Amniotic epithelial cell (primary cell): ENCODE results near the gene PPFIBP2.

Experiments used
- DNase-seq: peaks from one replicate; pipeline ENCODE4 v3.0.0-alpha.2; 2010; ENCODE audit warnings: low read depth

The PPFIBP2 gene

GRCh38 chr11:7513234-7514098 is at the start of gene PPFIBP2:
Gene PPFIBP2, plus strand, starts transcription at chr11:7513999. Its CDS starts 35,477 bp downstream, at chr11:7549476.
- DNase-seq = peak; percentile 49

DNA sequence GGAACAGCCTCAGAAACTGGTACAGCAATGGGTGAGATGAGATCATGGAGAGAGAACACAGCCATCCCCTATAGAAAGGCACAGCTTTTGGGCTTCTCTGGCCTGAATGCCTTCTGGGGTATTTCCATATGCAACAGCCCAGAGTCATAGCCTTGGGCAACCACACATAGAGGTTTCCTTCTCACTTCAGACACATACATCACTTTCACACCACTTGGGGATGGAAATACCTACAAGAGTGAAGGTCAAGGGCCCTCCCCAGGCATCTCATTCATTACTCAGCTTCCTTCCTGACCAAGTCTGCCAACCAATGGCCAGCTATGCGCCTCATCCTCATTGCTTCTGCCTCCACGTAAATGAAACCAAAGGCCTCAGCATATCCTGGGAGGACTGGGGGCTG is 46.1 kb upstream of the PPFIBP2 start:
- DNase-seq = no peak

DNA sequence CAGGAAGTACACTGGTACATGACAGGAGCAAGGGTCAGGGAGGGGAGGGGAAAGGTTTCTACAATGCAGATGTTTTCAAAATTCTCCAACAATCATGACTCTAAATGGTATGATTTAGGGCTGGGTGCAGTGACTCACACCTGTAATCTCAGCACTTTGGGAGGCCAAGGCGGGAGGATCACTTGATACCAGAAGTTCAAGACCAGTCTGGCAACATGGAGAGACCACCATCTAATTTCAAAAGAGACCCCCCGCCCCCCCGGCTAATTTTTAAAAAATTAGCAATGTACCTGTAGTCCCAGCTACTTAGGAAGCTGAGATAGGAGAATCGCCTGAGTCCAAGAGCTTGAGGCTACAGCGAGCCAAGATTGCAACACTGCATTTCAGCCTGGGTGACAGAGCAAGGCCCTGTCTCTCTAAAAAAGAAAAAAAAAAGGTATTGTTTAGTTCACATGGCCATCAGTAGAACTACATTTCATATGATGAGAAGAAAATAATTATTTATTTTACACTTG is 44.4 kb upstream of the PPFIBP2 start:
- DNase-seq = no peak

GRCh38 chr11:7471071-7471470 is 42.7 kb upstream of the PPFIBP2 start:
- DNase-seq = no peak

DNA sequence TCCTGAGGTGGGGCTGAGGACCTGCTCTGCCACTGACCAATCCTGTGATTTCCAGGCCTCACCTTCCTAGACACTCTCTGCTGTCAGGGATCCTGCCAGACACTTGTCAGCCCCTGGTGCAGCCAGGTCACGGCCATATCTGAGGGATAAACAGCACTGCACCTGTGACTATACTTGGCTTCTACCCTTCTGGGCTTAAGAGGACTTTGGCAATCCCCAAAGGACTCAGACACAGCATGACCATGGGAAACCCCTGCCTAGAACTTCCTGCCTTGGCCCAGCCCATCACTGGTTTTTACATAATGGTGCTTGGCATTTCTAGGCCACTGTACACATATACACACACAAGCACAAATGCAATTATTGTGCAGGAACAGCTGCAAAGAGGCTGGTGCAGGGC is 40.1 kb upstream of the PPFIBP2 start:
- DNase-seq = no peak

GRCh38 chr11:7480113-7480512 is 33.7 kb upstream of the PPFIBP2 start:
- no peak for DNase-seq

- no peak for DNase-seq
These were observed 29.7 kb upstream of the PPFIBP2 start for GRCh38 chr11:7484131-7484530.

DNA sequence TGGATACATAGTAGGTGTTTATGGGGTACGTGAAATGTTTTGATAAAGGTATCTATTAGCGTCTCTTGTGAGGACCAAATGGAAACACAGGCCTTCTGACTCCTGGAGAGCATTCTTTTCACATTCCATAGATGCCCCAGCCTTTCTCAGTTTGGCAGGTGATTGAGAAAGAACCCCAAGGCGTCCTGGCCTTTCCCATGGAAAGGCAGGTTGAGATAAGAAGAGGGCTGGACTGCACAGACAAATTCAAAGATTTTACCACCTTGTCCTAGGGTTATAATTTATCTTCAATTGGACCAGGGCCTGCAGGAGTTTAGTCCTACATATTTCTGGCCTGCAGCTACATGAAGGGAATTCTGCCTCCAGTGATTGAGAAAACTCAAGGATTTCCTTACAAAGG is 29.2 kb upstream of the PPFIBP2 start:
- DNase-seq = peak; percentile 1

DNA sequence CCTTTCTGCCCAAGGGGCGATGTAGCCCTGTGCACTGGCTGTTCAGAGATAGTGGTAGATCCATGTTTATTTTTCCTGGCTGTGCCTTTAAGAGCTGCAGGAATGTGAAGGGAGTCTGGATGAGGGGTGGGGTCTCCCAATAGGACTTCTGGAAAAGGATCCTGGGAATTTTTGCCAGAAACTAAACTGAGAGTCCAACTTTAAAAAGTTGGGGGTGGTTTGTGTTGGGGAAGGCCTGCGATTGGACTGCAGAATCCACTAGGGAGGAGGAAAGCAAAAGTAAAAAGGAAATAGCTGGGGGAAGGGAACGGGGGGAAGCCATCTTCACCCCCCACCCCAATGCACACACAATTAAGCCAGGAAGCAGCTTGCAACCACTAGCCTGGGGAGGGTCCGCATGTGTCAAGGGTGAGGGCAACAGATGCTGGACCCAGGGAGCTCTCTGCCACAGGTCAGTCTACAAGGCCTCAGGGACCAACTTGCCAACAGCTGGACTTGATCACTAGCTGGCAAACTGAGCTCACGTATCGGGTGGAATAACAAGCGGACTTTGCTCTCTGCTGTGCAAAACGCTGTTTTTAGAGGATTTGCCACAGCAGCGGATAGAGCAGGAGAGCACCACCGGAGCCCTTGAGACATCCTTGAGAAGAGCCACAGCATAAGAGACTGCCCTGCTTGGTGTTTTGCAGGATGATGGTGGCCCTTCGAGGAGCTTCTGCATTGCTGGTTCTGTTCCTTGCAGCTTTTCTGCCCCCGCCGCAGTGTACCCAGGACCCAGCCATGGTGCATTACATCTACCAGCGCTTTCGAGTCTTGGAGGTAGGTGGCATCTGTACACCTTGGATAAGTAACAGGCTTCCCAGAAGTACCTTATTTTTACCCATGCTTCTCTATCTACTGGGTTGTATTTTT is 28.4 kb upstream of the PPFIBP2 start, which contains the start of gene OLFML1:
Gene OLFML1, plus strand, starts transcription at position 321 of the 912 bp plus-strand sequence. Its CDS starts 370 bp downstream, at position 691.
- no peak for DNase-seq

DNA sequence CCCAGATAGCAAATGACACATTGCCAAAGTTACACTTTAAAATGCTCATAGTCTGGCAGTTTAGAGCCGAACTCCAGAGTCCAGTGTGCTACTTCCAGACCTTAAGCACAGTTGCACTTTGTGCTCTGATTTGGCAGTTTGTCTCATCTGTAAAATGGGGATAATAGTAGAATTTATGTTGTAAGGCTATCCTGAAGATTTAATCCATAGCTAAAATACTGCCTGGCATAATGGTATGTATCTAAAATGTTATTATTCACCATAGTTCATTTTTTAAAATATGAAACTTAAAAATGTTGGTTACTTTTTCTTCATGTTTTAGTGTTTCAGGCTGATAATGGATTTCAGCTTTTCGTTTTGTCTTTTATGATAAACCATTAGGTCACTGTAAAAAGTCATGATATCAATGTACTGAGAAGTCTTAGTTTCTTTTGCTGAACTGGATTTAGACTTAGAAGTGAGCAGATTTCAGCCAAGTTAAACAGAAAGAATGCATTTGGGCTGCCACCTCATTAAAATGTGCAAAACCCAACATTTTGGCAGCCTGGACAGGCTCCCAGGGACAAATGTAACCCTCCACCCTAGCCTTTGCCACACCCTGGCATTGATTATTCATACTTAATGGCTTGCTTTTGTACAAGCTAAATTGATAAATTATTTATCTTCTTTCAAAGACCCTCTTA is 27.6 kb upstream of the PPFIBP2 start:
- DNase-seq = no peak

DNA sequence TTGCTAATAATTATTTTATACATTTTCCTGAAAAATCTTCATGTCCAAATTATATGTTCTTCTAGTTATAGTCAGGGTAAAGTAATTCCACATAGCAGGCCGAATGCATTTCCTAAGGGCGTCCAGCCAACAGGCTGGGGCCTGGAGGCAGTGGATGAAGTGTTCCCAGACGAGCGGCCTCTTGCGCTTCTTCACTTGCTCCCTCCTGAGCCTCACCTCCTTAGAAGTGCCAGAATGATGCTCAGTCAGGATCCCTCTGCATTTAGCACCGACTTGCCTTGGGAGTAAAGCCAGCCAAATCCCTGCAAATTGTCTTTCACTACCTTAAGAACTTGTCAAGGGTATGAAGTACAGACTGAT is 27.0 kb upstream of the PPFIBP2 start:
- no peak for DNase-seq

DNA sequence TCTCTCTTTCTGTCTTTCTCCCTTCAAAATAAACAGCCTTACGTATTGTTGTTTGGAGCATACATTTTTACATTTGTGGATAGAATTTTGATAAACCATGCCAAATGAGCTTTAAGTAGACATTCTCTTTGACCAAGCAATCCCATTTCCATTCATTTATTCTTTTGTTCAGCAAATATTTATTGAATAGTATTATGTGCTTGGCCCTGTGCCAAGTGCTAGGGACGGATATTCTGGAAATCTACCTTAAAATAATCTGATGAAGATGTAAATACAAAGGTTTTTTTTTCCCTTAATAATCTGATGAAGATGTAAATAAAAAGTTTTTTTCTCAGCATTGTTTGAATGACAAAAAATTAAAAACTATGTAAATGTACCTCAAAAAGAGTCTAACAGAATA is 26.4 kb upstream of the PPFIBP2 start:
- DNase-seq = no peak

- no peak for DNase-seq
These were observed 25.1 kb upstream of the PPFIBP2 start for GRCh38 chr11:7488681-7489080.

GRCh38 chr11:7489376-7489775 is 24.4 kb upstream of the PPFIBP2 start:
- no peak for DNase-seq

DNA sequence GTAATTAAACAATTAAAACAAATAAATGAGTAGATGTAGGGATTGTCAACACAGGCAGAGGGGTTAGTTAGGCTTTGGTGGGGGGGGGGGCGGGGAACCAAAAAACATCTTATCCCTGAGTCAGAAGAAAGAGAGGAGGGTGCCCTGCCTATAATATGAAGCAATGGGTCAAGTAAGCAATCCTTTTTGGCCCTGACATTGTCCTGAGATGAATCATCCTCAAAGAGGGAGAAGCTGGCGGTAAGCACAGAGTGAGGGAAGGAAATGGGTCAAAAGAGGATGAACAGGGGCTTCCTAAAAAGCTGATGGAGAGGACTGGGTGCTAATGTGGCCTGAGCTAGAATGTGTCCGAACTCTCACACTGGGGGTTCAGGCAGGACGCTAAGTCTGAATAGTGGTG is 23.7 kb upstream of the PPFIBP2 start:
- peak; percentile 34 for DNase-seq

GRCh38 chr11:7490535-7490934 is 23.3 kb upstream of the PPFIBP2 start:
- peak; percentile 10 for DNase-seq

GRCh38 chr11:7492253-7492652 is 21.5 kb upstream of the PPFIBP2 start:
- no peak for DNase-seq

GRCh38 chr11:7493670-7494069 is 20.1 kb upstream of the PPFIBP2 start:
- DNase-seq = no peak

- no peak for DNase-seq
These were observed 19.6 kb upstream of the PPFIBP2 start for GRCh38 chr11:7494086-7494745.

DNA sequence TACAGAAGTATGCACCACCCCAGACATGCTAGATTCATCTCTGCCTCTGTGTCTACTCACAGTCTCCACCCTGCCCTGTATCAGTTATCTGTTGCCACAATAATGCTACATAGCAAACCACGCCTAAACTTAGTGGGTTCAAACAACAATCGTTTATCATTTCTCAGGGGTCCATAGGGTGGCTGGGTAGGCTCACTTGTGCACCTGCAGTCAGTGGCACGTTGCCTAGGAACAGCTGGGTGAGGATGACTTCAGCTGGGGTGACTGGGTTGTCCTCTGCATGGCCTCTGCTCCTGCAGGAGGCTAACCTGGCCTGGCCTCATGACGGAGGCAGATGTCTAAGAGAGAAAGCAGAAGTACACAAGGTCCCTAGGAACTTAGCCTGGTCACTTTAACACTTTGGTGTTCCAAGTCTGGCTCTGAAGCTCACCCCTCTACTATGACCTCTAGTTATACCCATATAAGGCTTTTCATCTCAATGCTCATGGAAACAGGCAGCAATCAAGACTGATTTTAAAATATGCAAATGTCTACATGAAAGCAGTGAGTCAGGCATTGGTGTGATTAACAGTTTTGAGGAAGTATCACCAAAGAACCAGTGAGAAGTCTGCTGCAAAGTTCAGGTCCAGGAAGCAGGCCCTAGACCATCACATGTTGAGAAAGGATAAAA is 17.8 kb upstream of the PPFIBP2 start:
- no peak for DNase-seq

- no peak for DNase-seq
These were observed 15.6 kb upstream of the PPFIBP2 start for GRCh38 chr11:7498193-7498592.
